ENCODE measurements around the gene WDFY3.
"Not testable (repeated sequence)": the region's sequence is repeated elsewhere in the genome, so short reads cannot be mapped to it uniquely, and the experiment has no call there.

The WDFY3 gene

DNA sequence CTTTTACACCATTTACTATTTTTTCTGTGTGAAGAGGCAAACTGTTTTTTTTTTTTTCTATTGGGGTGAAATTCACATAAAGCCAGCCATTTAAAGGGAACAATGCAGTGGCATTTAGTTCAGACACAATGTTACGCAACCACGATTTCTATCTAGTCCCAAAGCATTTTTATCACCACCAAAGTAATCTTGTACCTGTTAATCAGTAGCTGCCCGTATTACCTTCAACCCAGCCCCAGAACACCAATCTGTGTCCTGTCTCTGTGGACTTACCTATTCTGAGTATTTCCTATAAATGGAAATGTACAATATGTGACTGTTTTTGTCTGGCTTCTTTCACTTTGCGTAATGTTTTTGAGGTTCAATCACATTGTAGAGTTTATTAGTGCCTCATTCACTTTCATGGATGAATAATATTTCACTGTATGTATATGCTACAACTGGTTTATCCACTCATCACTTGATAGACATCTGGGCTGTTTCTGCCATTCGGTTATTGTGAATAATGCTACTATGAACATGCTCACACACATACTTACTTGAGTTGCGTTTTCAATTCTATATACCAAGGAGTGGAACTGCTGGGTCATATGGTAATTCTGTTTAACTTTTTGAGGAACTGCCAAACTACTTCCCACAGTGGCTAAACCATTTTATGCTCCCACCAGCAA is 267.4 kb downstream of the WDFY3 start:
- DNase-seq = no peak

DNA sequence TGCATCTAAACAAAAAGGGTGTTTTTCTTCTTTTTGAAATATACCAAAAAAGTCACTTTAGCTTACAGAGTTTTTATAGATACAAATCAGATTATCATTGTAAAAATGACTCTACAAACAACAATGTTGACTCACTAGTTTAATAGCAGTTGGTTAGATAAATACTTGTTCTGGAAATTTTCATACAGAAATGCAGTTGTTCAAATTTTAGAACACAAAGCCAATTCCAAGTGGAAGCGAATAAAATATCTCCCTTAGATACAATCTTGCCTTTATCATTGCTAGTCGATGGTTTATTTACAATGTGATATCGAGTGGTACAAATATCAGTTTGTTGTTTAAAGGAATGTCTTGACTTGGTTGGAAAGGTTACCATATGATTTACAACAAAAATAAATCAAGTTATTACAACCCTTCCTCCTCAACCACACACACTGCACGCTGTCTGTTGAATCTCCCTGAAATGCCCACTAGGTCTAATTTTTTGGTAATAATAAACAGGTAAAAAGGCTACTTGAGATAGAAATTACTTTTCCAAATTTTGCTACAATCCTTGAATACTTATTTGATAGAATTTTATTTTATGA is 268.8 kb downstream of the WDFY3 start:
- no peak for DNase-seq

DNA sequence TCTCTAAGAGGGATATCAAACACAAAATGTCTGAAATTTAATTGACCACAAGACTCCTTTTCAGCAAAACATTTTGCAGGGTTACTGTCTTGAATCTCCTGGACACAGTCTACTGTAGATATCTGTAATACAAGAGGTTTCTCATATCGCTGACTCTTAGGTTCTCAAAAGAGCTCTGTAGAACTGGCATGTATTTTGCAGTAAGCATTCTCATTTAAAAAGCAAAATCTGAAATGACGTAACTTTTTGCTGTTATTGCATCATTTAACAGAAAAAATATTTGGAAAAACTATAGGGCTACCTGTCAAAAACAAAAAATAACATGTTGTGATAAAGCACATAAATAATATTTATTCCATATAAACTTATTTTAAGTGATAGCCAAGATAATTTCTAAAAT is 269.3 kb downstream of the WDFY3 start:
- no peak for DNase-seq

DNA sequence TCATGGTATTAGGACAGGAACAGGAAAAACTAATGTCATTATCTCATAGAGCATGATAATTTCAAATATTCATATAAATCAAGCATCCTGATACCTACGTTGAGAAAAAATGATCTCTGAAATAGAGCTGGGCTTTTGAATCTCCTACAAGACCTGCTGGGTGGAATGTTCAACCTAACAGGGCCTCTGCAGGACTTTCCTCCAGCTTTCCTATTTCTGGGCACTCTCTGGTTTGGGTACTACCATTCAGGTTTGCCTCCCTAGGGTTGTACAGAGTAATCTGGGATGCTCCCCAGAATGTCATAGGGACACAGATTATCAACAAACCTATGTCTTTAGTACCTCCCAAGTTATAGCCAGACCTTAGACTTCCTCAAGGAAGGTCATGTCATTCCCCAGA is 274.7 kb downstream of the WDFY3 start:
- no peak for DNase-seq

DNA sequence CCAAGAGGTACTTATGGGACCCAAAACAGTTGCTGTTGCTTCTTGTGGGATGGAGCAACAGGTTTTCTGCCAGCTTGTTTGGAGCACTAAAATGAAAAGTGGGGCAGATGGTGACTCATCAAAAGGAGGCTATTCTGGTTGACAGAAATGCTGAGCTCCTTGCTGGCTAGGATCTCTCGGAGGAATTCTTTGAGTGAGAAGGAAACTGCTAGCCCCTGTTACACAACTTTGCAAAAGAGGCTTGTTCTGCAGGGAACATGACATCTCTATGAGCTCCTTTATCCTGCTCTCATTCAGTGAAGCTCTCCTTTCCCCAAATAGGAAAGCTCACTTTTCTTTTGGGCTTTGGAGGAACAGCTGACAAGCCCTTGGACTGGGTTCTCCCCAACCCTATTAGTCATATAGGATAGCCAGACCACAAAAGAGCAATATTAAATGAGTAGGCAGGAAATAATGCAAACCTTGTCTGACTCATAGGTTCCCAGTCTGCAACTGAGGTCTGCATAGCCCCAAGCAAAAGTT is 275.3 kb downstream of the WDFY3 start:
- DNase-seq = no peak

DNA sequence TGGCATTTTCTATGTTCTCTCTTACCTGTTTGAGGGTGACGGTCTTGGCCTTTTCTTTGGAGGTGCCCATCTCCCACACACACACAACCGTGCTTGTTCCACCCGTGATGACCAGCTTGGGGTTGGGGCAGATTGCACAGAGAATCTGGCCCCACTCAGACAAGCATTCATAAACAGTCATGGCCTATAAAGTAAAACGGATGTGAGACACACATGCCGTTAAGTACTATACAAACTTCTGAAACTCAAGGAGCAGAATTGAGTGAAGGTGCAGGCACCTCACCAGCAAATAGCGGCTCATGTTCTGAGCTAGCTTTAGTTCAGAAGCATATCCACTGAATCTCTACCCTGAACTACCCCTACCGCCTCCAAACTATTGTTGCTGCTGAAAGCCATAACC is 276.0 kb downstream of the WDFY3 start:
- no peak for DNase-seq

DNA sequence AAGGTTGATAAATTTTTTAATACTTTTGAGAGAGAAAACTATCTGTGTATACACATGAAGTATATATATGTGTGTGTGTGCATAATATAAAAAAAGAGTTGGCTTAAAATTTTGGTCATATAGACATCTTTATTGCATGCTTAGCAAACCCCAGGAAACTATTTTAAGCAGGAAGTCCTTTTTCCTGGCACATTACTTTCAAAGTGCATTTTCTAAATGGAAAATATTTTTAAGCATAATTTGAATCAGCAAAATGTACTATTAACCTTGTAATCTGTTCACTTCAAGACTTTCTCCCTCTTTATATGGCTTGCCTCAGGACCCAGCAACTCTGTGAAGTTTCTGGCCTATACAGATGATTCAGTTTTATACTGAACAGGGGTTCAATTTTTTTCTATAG is 277.3 kb downstream of the WDFY3 start:
- DNase-seq = no peak

DNA sequence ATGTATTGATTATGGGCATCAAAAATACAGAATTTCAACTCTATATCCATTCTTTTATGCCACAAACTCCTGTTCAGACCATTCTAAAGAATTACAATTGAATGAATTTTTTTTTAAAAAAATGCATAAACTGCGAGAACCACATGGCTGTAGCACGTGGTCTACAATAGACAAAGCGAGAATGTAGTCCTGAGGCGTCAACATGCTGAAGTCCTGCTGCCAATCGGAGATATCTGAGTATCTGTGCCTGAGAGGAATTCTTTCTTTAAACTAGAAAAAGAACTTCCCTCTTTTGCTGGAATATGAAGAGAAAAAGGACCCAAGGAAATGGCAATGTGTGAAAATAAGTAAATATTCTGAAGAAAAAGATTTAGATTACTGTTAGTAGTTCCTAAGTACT is 277.9 kb downstream of the WDFY3 start:
- DNase-seq = no peak

DNA sequence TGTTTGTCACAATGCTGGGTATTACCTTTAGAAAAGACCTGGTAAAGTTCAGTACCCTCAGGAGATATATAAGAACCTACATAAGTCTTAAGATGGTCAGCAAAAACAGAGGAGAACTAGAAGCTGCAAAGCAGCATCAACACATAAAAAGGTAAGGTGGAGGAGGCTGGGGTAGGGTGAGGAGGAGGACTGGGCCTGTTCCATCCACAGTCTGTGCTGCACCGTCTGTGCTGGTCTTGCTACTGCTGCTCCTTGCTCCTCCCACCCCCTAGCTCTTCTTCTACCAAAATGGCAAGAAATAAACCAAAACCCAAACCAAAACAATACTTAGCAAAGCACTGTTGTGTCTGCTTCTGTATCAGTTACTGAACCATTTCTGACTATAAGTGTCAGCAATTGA is 281.4 kb downstream of the WDFY3 start:
- no peak for DNase-seq

DNA sequence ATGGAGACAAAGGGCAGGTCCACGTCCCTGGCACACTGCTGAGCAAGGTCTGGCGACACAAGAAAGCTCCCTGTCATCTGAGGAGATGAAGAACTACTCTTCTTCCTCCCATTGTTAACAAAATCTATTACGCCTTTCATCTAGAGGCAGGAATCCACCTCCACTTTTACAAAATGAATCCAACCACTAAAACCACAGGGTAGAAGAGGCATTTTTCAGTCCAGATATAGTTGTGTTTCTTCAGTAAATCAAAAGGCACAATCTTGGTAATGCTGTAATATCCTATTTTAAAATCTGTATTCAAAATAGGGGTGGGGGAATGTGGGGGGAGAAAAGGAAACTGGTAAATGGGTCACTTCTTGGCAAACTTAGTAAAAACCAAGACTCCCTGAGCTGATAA is 282.1 kb downstream of the WDFY3 start:
- no peak for DNase-seq

DNA sequence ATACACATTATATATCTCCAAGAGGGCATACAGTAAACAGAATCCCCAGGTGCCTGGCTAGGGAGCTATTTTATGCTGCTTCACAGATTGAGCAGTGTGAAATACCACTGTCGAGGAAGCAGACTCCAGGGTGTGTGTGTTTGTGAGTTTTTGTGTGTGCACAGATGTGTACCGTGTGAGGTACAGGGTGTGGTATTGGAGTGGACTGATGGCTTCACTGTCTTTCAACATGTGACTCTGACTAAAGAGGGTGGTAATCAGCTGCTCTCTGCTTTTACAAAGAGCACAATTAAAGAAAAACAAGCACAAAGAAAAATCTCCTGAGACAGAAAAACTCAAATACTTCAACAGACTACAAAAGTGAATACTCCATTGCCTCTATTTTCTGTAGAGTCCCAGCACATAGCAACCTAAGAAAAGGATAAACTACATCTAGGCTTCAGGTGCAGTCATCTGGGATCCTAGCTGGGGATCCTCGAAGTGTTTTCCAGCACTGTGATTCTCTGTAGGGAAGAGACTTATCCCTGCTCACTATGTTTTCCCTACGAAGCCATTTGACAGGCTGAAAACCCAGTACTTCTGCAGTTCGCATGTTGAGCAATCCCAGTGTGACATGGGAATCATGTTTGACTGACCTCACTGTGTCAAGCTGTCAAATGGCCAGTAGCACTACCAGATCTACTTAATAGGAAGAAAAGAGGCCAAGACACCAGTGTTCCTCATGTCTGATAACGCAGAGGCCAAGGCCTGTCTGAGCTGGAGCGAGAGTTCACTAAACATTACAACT is 283.2 kb downstream of the WDFY3 start:
- no peak for DNase-seq

DNA sequence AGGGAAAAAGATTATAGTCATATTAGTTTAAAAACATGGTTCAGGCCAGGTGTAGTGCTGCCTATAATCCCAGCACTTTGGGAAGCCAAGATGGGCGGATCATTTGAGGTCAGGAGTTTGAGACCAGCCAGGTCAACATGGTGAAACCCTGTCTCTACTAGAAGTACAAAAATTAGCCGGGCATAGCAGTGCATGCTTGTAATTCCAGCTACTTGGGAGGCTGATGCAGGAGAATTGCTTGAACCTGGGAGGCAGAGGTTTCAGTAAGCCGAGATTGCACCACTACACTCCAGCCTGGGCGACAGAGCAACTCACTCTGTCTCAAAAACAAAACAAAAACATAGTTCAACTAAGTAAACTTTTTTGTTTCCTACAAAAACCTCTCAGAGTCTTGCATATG is 283.8 kb downstream of the WDFY3 start:
- DNase-seq = not testable (repeated sequence)

DNA sequence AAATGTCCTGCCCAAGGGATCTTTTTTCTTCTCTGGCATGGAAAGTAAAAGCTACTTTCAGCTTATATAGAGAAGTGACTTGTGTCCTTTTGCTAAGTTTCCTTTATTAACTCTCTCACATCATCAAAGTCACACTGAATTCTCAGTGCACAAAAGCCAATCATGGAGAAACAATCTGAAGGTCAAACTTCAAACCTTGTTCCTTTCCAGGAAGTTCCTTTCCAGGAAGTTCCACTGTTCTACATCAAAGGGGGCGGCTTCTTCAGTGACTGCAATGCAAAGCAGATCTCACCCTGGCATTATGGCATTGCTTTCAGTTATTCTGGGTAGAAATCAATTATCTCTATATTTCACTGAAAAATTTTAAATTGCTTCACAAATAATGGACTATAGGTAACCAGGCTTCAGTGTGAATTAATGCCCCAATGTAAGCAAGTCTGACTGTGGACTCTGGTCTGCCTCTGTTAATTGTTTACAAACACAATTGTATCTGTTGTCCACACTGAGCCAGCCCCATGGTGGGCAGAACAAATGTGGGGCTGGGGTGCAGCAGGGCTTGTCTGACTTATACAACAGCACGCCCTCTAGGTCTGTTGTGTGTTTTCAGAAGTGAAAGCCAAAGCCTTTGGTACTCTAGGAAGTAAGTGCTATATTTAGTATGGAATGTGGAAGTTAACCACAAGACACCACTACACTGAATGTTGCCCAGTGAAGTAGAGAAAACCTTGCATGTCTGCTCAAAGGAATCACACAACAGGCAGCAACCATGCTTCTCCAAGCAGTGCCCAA is 284.8 kb downstream of the WDFY3 start:
- no peak for DNase-seq

DNA sequence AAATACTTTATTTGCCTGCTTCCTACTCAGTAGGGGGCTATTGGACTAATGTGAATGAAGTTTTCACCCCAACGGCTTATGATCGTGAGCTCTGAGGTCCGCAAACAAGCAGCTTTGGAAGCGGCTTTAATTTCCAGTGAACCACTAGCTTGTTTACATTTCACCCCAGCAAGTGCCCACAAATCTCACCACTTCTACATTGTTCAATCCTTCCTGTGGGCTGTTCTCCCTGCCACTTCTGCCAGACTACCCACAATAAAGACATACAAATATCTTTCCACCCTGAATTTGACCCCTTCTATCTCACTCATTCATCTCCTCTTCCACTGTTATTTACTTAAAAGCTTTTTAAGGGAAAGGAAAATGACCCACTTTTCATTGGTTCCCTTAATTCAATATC is 285.5 kb downstream of the WDFY3 start:
- no peak for DNase-seq

DNA sequence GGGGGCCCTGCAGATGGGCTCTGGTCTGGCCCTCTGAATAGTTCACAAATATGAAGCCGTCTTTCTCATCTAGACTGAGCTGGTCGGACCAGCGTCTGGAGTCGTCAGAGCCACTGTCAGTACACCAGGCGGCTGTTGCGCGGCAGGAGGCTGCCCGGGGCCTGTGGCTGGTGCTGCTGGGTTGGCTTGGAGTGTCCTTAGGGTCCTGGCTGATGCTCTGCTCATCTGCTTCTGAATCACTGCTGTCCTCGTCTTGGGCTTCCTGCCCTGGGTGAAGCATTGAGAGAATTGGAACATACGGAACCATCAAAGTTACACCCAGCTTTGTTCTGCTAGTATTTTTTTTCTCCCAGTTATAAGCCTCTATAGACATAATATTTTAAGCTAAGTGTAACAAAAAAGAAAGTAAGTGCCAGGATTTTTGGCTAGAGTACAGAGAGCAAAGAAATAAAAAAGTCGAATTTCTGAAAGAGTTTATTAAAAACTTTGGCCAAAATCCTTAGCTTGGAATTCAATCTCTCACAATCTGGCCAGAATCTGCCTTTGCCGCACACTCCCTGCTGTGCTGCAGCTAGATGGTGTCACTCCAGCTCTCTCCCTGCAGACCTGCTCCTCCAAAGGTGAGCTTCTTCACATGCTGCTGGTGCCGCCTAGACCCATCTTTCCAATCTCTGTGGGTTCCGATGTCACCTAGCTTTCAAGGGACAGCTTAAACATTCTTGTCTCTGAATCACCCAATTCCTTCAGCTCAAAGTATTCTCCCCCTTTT is 287.3 kb downstream of the WDFY3 start:
- DNase-seq = no peak

DNA sequence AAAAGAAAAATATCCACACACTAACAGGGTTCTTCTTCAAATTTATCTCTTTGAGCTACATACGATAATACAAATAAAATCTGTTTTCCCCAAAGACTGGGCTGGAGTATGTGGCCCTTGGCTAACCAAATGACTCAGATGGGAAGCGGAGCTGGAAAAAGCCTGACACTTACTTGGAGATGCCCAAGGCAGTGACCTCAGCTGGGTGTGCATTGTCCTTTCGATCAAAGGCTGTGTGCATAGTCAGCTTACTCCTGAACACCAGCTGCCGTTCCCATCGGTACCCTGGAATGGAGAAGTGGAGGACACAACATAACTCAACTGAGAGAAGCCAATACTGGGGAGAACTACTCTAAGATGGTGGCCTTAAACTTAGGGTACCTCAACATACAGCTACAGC is 288.5 kb downstream of the WDFY3 start:
- no peak for DNase-seq

DNA sequence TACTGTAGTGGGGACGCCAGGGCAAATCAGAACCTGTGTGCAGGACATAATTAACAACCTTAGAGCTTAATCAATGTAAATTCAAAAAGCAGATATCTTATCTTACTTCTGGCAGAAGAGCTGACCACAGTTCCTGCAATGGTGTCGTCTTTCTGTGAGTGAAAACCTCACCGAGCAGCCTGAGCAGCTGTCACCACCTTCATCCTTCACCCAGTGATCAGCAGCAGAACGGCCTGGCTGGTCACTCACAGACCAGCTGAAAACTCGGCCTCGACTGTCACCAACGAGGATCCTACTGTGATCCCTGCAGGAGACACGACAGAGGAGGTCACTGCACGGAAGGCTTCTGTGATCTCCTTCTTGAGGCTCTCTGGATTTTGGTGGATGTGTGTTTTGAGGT is 289.4 kb downstream of the WDFY3 start:
- DNase-seq = no peak

DNA sequence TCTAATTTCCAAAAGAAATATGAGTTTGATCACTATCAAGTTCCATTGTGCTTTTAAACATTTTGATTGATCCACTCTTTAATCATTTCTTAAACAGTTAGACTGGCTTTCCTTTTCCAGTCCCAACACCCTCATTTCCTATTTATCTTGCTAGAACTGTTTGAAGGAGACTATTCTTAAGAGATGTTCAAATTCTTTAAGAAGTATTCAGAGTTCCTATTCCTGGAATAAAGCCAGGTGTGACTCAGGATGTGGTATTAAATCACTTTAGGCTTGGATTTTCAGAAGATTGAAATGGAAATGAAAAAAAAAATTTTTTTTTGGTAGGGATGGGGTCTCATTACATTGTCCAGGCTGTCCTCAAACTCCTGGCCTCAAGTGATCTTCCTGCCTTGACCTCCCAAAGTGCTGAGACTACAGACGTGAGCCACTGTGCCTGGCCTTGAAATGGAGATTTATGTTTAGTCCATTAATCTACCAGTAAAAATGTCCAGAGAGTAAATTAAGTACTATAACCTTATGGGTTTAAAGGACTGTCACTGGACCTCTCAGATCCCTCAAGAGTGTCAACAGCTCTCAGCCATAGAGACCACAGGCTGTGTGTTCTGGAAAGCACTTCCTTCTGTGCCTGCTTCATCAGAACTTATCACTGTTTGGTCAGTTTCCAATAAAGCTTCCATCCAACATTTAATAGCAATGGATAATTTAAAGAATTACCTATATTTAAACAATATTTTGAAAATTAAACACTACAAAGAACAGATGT is 292.8 kb downstream of the WDFY3 start:
- DNase-seq = no peak

DNA sequence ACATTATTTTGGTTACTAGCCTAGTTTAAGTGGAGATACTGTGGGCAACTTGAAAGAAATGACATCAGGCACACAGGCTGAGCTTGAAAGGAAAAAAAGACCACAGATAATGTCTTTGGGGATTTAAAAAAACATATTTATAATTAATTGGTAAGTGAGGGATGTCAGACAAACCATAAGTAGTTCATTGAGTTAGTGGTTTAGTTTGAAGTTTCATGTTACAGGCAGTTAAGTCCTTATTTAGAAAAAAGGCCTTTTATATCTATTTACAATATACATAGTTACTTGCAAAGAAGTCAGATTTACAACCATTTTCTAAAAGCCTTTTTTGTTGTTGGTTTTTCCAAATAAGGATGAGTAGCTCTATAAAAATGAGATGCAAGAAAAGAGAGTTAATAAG is 294.3 kb downstream of the WDFY3 start:
- DNase-seq = no peak

DNA sequence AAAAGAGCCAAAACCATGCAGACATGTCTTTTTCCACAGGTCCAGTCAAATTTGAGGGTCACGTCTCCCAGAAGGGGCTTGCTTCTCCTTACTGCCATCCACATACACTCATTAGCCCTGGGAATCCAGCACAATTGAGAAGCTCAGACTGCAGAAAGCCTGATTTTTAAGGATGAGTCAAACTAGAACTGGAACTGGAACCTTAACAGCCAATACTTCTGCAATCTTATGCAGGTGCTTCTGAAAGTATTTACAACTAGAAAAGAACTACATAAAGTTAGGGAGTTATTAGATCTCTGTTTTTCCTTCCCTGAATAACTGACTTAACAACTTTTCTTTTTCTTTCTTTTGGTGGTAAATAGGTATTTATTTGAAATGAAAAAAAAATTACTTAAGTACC is 297.3 kb downstream of the WDFY3 start:
- no peak for DNase-seq

DNA sequence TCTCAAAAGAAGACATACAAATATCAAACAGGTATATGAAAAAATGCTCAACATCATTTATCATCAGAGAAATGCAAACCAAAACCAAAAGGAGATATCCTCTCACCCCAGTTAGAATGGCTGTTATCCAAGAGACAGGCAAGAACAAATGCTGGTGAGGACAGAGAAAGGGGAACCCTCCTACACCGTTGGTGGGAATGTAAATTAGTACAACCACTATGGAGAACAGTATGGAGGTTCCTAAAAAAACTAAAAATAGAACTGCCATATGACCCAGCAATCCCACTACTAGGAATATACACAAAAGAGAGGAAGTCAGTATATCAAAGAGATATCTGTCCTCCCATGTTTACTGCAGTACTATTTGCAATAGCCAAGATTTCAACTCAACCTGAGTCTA is 300.1 kb downstream of the WDFY3 start:
- DNase-seq = no peak

DNA sequence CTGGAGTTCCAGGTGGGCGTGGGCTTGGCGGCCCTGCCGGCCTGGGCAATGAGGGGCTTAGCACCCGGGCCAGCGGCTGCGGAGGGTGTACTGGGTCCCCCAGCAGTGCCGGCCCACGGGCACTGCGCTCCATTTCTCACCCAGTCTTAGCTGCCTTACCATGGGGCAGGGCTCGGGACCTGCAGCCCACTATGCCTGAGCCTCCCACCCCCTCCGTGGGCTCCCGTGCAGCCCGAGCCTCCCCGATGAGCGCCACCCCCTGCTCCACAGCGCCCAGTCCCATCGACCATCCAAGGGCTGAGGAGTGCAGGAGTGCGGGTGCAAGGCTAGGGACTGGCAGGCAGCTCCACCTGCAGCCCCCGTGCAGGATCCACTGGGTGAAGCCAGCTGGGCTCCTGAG is 301.7 kb downstream of the WDFY3 start:
- not testable (repeated sequence) for DNase-seq

Measured in activated T-cell treated with anti-CD3 and anti-CD28 coated beads, Interleukin-2, amount 50 U/mL, for 48 hours (primary cell).